Dermis microvascular lymphatic vessel endothelial cell (primary cell): ENCODE measurements around the gene HBE1. TPM values are rescaled to one million over a fixed set of nuclear protein-coding genes. Genes with fewer than 3 reads are reported as not detected.

Source experiments
- DNase-seq, 2 donors: peaks; one replicate each; pipeline versions ENCODE4 v3.0.0 to v3.0.0-alpha.2; 2010; ENCODE audit warnings: low read depth in 2 of 2
- total RNA-seq: library from RNA; depleted of rRNA; stranded (reverse); fragments of >200 nt; gene quantifications from 2 replicates; pipeline ENCODE4 v1.2.1, GENCODE V29; 2014

HBE1 gene
- total RNA-seq, 1 donor from 2014 or later: not detected

DNA sequence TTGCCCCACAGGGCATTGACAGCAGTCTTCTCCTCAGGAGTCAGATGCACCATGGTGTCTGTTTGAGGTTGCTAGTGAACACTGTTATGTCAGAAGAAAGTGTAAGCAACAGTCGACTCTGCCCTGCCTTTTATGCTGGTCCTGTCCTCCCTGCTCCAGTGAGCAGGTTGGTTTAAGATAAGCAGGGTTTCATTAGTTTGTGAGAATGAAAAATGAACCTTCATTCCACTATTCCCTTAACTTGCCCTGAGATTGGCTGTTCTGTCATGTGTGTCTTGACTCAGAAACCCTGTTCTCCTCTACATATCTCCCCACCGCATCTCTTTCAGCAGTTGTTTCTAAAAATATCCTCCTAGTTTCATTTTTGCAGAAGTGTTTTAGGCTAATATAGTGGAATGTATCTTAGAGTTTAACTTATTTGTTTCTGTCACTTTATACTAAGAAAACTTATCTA is 35.3 kb downstream of the HBE1 start, which contains the start of gene HBD:
TSS of gene HBD (minus strand) at position 103 of the 454 bp plus-strand sequence. CDS start at position 53, 50 bp downstream.
- no peak for DNase-seq

GRCh38 chr11:5233307-5233706 is 36.4 kb downstream of the HBE1 start:
- DNase-seq: no peak

DNA sequence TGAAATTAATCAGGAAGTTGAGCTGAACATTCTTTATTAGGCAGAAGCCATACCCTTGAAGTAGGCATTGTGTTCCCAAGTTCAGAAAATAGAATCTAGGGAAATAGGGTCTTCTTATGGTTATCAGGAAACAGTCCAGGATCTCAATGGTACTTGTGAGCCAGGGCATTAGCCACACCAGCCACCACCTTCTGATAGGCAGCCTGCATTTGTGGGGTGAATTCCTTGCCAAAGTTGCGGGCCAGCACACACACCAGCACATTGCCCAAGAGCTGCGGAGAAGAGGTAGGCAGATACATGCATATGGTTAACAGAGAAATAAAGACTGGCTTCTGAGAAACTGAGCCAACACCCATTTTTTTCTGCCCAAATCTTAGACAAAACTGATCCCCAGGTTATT is 36.9 kb downstream of the HBE1 start:
- DNase-seq: no peak

GRCh38 chr11:5232176-5232575 is 37.6 kb downstream of the HBE1 start:
- no peak for DNase-seq

DNA sequence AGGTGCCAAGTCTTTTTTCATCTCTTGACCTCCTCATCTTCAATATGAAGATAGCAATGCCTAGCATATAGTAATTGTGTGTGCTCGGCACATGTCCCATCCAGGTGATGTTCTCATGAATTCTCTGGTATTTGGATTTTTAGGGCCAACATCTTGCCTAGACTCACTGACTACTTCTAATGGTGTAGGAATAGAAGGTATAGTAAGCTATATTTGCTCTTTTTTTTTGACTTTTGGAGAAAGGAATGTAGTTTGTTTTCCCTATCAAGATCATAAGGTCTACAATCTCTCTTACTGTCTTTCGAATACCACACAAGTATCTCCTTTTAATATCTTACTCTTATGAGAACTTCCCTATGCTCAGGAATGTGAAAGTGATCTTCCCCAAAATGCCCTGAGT is 38.6 kb downstream of the HBE1 start:
- DNase-seq: no peak

DNA sequence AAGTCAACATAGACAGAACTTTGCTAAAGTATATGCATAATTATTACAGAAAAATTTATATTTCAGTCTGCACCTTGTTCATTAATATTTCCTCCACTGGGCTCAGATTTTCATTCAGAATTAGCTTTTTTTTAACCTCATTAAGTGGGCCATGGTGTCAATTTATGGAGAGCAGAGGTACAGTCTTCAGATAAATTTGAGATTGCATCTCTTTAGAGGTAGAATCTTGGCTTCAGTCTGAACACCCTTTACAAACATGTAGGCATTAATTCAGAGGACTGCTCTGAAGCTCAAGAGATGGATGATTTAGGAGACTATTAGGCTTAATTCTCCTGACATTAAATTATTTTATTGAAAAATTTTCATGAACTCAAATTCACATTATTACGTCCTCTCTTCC is 39.5 kb downstream of the HBE1 start:
- DNase-seq: no peak

- DNase-seq: no peak
Observed at GRCh38 chr11:5229796-5230195, 39.9 kb downstream of the HBE1 start.

DNA sequence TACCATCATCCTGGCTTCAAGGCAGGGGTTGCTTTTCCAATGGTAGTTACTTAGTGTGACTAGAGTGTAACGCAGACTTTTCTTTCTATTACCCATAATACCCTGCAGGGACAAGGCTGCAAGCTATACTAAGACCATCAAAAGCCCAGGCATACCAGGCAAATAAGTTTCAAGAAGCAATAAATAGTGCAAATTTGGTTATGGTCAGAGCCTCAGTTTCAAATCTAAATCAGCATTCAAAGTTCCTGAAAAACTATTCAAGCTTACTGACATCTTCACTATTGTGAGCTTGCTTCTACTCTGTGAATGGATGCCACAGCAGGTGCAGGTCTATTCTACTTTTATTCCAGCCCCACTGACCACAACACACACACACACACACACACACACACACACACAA is 40.4 kb downstream of the HBE1 start:
- DNase-seq: no peak

GRCh38 chr11:5228124-5228523 is 41.6 kb downstream of the HBE1 start:
- DNase-seq: no peak

- no peak for DNase-seq
Observed at GRCh38 chr11:5227681-5228080, 42.1 kb downstream of the HBE1 start.

DNA sequence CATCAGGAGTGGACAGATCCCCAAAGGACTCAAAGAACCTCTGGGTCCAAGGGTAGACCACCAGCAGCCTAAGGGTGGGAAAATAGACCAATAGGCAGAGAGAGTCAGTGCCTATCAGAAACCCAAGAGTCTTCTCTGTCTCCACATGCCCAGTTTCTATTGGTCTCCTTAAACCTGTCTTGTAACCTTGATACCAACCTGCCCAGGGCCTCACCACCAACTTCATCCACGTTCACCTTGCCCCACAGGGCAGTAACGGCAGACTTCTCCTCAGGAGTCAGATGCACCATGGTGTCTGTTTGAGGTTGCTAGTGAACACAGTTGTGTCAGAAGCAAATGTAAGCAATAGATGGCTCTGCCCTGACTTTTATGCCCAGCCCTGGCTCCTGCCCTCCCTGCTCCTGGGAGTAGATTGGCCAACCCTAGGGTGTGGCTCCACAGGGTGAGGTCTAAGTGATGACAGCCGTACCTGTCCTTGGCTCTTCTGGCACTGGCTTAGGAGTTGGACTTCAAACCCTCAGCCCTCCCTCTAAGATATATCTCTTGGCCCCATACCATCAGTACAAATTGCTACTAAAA is 42.9 kb downstream of the HBE1 start, which contains the start of gene HBB:
TSS of gene HBB (minus strand) at position 340 of the 579 bp plus-strand sequence. CDS start at position 290, 50 bp downstream.
- DNase-seq: no peak

DNA sequence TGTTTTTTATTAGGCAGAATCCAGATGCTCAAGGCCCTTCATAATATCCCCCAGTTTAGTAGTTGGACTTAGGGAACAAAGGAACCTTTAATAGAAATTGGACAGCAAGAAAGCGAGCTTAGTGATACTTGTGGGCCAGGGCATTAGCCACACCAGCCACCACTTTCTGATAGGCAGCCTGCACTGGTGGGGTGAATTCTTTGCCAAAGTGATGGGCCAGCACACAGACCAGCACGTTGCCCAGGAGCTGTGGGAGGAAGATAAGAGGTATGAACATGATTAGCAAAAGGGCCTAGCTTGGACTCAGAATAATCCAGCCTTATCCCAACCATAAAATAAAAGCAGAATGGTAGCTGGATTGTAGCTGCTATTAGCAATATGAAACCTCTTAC is 44.3 kb downstream of the HBE1 start:
- no peak for DNase-seq

DNA sequence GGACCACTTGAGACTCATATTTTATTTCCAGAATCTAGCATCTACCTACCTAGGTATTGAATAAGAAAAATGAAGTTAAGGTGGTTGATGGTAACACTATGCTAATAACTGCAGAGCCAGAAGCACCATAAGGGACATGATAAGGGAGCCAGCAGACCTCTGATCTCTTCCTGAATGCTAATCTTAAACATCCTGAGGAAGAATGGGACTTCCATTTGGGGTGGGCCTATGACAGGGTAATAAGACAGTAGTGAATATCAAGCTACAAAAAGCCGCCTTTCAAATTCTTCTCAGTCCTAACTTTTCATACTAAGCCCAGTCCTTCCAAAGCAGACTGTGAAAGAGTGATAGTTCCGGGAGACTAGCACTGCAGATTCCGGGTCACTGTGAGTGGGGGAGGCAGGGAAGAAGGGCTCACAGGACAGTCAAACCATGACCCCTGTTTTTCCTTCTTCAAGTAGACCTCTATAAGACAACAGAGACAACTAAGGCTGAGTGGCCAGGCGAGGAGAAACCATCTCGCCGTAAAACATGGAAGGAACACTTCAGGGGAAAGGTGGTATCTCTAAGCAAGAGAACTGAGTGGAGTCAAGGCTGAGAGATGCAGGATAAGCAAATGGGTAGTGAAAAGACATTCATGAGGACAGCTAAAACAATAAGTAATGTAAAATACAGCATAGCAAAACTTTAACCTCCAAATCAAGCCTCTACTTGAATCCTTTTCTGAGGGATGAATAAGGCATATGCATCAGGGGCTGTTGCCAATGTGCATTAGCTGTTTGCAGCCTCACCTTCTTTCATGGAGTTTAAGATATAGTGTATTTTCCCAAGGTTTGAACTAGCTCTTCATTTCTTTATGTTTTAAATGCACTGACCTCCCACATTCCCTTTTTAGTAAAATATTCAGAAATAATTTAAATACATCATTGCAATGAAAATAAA is 44.9 kb downstream of the HBE1 start:
- DNase-seq: no peak

DNA sequence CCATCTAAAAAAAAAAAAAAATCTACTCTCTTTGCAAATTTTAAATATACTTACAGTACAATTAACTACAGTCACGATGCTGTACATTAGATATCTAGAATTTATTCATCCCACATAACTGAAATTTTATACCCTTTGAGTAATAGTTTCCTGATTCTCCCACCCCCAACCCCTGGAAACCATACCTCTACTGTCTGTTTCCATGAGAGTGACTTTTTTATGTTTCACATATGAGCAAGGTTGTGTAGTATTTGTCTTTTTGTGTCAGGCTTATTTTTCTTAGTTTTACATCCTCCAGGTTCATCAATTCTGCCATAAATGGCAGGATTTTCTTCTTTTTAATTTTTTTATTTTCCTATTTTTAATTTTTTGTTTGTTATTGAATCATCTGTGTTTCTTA is 46.1 kb downstream of the HBE1 start:
- DNase-seq: no peak

DNA sequence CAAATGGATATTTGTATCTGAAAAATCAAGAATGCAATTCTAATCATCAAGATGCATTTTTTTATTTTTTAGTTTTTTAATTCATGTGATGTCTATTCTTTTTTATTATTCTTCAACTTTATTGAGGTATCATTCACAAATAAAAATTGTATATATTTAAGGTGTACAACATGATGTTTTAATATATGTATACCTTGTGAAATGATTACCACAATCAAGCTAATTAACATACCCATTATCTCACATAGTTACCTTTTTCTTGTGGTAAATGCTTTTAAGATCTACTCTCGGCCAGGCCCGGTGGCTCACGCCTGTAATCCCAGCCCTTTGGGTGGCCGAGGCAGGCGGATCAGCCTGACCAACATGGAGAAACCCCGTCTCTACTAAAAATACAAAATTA is 46.6 kb downstream of the HBE1 start:
- no peak for DNase-seq

Other genes starting within 250 kb of the HBE1 start
- not detected in 2 replicates for gene OR52J3, start 223.4 kb downstream of the HBE1 start, total RNA-seq
- not detected in 2 replicates for gene OR52E2, start 210.3 kb downstream of the HBE1 start, total RNA-seq
- gene OR52E1, start 200.4 kb downstream of the HBE1 start, total RNA-seq: not detected in 2 replicates
- not detected in 2 replicates for gene OR52A5, start 131.6 kb downstream of the HBE1 start, total RNA-seq
- not detected in 2 replicates for gene OR52A1, start 115.2 kb downstream of the HBE1 start, total RNA-seq
- gene OR51V1, start 69.3 kb downstream of the HBE1 start, total RNA-seq: not detected in 2 replicates
- gene HBB, start 42.9 kb downstream of the HBE1 start, total RNA-seq: not detected in 2 replicates
- not detected in 2 replicates for gene HBD, start 35.5 kb downstream of the HBE1 start, total RNA-seq
- not detected in 2 replicates for gene HBG1, start 20.1 kb downstream of the HBE1 start, total RNA-seq
- gene HBG2, start 15.2 kb downstream of the HBE1 start, total RNA-seq: not detected in 2 replicates
- gene OR51B4, start 32.0 kb upstream of the HBE1 start, total RNA-seq: not detected in 2 replicates
- not detected in 2 replicates for gene OR51B2, start 54.4 kb upstream of the HBE1 start, total RNA-seq
- gene OR51B5, start 73.6 kb upstream of the HBE1 start, total RNA-seq: not detected in 2 replicates
- not detected in 2 replicates for gene OR51B6, start 81.6 kb upstream of the HBE1 start, total RNA-seq
- gene OR51M1, start 113.9 kb upstream of the HBE1 start, total RNA-seq: not detected in 2 replicates
- gene OR51Q1, start 152.2 kb upstream of the HBE1 start, total RNA-seq: not detected in 2 replicates
- 0.13 TPM in 1 of 2 replicates, not detected in the other for gene OR51I1, start 171.6 kb upstream of the HBE1 start, total RNA-seq
- not detected in 2 replicates for gene OR51I2, start 179.4 kb upstream of the HBE1 start, total RNA-seq
- gene OR52D1, start 218.7 kb upstream of the HBE1 start, total RNA-seq: not detected in 2 replicates
- not detected in 2 replicates for gene UBQLN3, start 240.0 kb upstream of the HBE1 start, total RNA-seq
- not detected in 2 replicates for gene UBQLNL, start 246.8 kb upstream of the HBE1 start, total RNA-seq